Subcutaneous abdominal adipose tissue (tissue), 5 donors: ENCODE data around the gene KDM1B.

Experiments used
- H3K27ac ChIP-seq: one replicate; pipeline ENCODE4 v1.7.0; 2013; ENCODE audit warnings: low read depth, mild to moderate bottlenecking, inconsistent platforms, low read length, moderate library complexity
- H3K27me3 ChIP-seq, 5 donors: one replicate each; pipeline ENCODE4 v1.7.0; 2013; ENCODE audit warnings: low read length in 5 of 5, inconsistent platforms in 1 of 5; ENCODE audit not compliant: control insufficient read depth in 5 of 5, insufficient read depth in 4 of 5
- H3K36me3 ChIP-seq, 5 donors: one replicate each; pipeline ENCODE4 v1.7.0; 2013; ENCODE audit warnings: low read length in 5 of 5; ENCODE audit not compliant: control insufficient read depth in 5 of 5, insufficient read depth in 5 of 5
- H3K4me1 ChIP-seq, 5 donors: one replicate each; pipeline ENCODE4 v1.7.0; 2013; ENCODE audit warnings: low read length in 5 of 5, mild to moderate bottlenecking in 3 of 5, moderate library complexity in 1 of 5; ENCODE audit not compliant: control insufficient read depth in 5 of 5, insufficient read depth in 5 of 5
- H3K4me3 ChIP-seq, 5 donors: one replicate each; pipeline ENCODE4 v1.7.0; 2013; ENCODE audit warnings: low read length in 5 of 5, low read depth in 1 of 5
- H3K9ac ChIP-seq, 5 donors: one replicate each; pipeline ENCODE4 v1.7.0; 2013; ENCODE audit warnings: low read length in 5 of 5, mild to moderate bottlenecking in 4 of 5, moderate library complexity in 3 of 5
- H3K9me3 ChIP-seq, 5 donors: one replicate each; pipeline ENCODE4 v1.7.0; 2013; ENCODE audit warnings: low read length in 5 of 5; ENCODE audit not compliant: control insufficient read depth in 5 of 5
- donor health status: healthy.
- donor health status: healthy.
- donor health status: healthy.
- donor health status: healthy.
- donor health status: healthy.

KDM1B gene

DNA sequence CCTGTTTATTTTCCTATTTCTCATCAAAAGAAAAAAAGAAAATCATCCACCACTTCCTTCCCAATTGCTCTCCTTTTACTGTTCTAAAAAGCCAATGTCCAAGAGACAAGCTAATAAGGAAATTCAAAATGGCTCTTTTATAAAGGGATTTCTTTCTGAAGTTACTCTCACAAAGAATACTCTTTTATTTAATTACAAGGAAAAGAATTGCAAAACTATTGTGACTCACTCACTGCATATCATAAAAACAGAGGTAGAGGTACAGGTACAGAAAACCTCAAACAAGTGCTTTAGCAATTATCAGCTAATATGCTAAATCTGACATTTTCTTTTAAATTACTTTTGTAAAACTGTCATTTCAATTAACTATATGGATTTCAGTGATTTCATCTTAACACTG lies 91.0 kb downstream of the KDM1B start:
- Histone ChIP-seq H3K4me3 (no peak overlapping the region), H3K36me3 (peaks cover 25 to 65% (median 29%) of the 10 kb centered on the region in 5 donors), H3K9me3 (no peaks in the 10 kb centered on the region), H3K4me1 (no peaks in the 10 kb centered on the region), H3K27ac (no peak overlapping the region), H3K9ac (no peak overlapping the region), H3K27me3 (no peaks in the 10 kb centered on the region)

- Histone ChIP-seq H3K9me3 (no peaks in the 10 kb centered on the region), H3K27ac (no peak overlapping the region), H3K4me3 (no peak overlapping the region), H3K36me3 (peaks cover 27 to 66% (median 29%) of the 10 kb centered on the region in 5 donors), H3K27me3 (no peaks in the 10 kb centered on the region), H3K4me1 (no peaks in the 10 kb centered on the region), H3K9ac (no peak overlapping the region)
These were observed 91.8 kb downstream of the KDM1B start for GRCh38 chr6:18247002-18247401.

GRCh38 chr6:18248698-18249097 lies 93.5 kb downstream of the KDM1B start:
- Histone ChIP-seq H3K9ac (no peak overlapping the region), H3K36me3 (peaks cover 17 to 65% (median 27%) of the 10 kb centered on the region in 5 donors), H3K4me3 (no peak overlapping the region), H3K27me3 (no peaks in the 10 kb centered on the region), H3K4me1 (no peaks in the 10 kb centered on the region), H3K9me3 (no peaks in the 10 kb centered on the region), H3K27ac (no peak overlapping the region)

- Histone ChIP-seq H3K27me3 (no peaks in the 10 kb centered on the region), H3K9me3 (no peaks in the 10 kb centered on the region), H3K36me3 (peaks cover 18 to 68% (median 27%) of the 10 kb centered on the region in 5 donors), H3K4me1 (no peaks in the 10 kb centered on the region), H3K27ac (no peak overlapping the region), H3K9ac (no peak overlapping the region), H3K4me3 (no peak overlapping the region)
These were observed 94.0 kb downstream of the KDM1B start for GRCh38 chr6:18249271-18249670.

DNA sequence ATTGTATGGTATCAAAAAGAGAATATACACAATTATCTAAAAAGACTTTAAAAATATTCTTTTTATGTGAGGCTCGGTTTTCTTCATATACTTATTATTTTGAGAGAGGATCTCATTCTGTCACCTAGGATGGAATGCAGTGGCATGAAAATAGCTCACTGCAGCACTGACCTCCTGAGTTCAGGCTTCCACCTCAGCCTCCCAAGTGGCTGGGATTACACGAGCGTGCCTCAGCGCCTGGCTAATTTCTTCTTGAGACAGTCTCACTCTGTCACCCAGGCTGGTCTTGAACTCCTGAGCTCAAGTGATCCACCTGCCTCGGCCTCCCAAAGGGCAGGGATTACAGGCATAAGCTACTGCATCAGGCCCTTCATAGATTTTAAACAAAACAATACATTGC lies 98.4 kb downstream of the KDM1B start:
- Histone ChIP-seq H3K9ac (no peak overlapping the region), H3K27ac (no peak overlapping the region), H3K36me3 (peaks cover 29 to 62% (median 31%) of the 10 kb centered on the region in 5 donors), H3K9me3 (no peaks in the 10 kb centered on the region), H3K4me3 (no peak overlapping the region), H3K27me3 (no peaks in the 10 kb centered on the region), H3K4me1 (no peaks in the 10 kb centered on the region)

DNA sequence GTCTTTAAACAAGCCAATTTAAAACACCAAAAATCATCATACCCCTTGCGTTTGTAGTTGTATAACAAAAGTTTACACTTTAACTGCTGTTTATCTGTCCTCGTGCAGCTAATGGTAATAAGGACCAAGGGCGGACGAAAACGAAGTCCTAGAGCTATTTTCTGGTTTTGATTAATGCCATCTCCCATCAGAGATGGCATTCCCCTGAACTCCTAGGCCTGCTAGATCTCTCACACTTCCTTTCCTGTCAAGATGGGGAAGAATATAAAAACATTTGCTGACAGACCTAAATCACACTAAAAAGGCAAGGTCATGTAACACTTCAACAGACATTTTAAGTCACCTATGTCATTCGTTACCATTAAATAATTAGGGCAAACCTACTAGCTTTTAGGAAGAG lies 99.6 kb downstream of the KDM1B start:
- Histone ChIP-seq H3K9ac (no peak overlapping the region), H3K27ac (no peak overlapping the region), H3K4me1 (peaks cover 0 to under 1% (median 0%) of the 10 kb centered on the region in 5 donors), H3K4me3 (no peak overlapping the region), H3K27me3 (no peaks in the 10 kb centered on the region), H3K9me3 (no peaks in the 10 kb centered on the region), H3K36me3 (peaks cover 24 to 51% (median 25%) of the 10 kb centered on the region in 5 donors)

- Histone ChIP-seq H3K9ac (peak overlapping the region in 1 of 5 donors; percentile 2), H3K27ac (no peak overlapping the region), H3K4me1 (peaks cover 3 to 36% (median 31%) of the 10 kb centered on the region in 5 donors), H3K36me3 (peaks cover 12 to 22% (median 17%) of the 10 kb centered on the region in 5 donors), H3K4me3 (no peak overlapping the region), H3K9me3 (no peaks in the 10 kb centered on the region), H3K27me3 (no peaks in the 10 kb centered on the region)
These were observed 104.6 kb downstream of the KDM1B start for GRCh38 chr6:18259675-18260447.

- H3K9ac ChIP-seq = peak overlapping the region in 1 of 5 donors; percentile 2
These were observed 105.4 kb downstream of the KDM1B start for GRCh38 chr6:18260448-18261106.

DNA sequence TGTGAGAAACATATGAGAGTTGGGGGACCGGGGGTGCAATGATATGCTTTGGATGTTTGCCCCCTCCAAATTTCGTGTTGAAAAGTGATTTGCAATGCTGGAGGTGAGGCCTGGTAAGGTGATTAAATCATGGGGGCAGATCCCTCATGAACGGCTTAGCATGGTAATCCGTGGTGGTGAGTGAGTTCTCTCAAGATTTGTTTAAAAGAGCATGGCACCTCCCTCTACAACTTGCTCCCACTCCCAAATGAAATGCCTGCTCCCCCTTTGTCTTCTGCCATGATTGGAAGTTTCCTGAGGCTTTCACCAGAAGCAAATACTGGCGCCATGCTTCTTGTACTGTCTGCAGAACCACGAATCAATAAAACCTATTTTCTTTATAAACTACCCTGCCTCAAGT lies 106.7 kb downstream of the KDM1B start:
- Histone ChIP-seq H3K27me3 (no peaks in the 10 kb centered on the region), H3K4me1 (peaks cover 3 to 40% (median 36%) of the 10 kb centered on the region in 5 donors), H3K4me3 (no peak overlapping the region), H3K9me3 (no peaks in the 10 kb centered on the region), H3K36me3 (peaks cover 2 to 9% (median 6%) of the 10 kb centered on the region in 5 donors), H3K27ac (no peak overlapping the region), H3K9ac (no peak overlapping the region)

More at GRCh38 chr6:18260448-18261106, 105.4 kb downstream of the KDM1B start:
- Histone ChIP-seq H3K9me3 (no peaks in the 10 kb centered on the region), H3K27ac (peak overlapping the region; percentile 52), H3K4me1 (peaks cover 3 to 40% (median 36%) of the 10 kb centered on the region in 5 donors), H3K4me3 (no peak overlapping the region), H3K27me3 (no peaks in the 10 kb centered on the region), H3K36me3 (peaks cover 5 to 15% (median 10%) of the 10 kb centered on the region in 5 donors)
